Endothelial cell of umbilical vein (primary cell): ENCODE data around the gene SPIRE2. TPM values are rescaled to one million over a fixed set of nuclear protein-coding genes. Genes with fewer than 3 reads are reported as not detected.

Experiments
- BruUV-seq: library from RNA; stranded (reverse); fragments of 400-500 nt; replicated peaks from 2 replicates; lab custom pipeline; 2021; lab: Mats Ljungman, UMichigan
- CTCF ChIA-PET: fragments of 300-600, 350-600 bp; sonication (Branson Sonifier 250); formaldehyde crosslinking; loops from one replicate; lab custom pipeline; 2021; ENCODE audit warnings: antibody characterized with exemption, inconsistent platforms; lab: Charles Lee
- POLR2A ChIA-PET: fragments of 300-600, 350-600 bp; sonication (Branson Sonifier 250); formaldehyde crosslinking; loops from one replicate; lab custom pipeline; 2021; ENCODE audit warnings: antibody characterized with exemption, inconsistent platforms; lab: Charles Lee
- DNase-seq: peaks from one replicate; pipeline ENCODE4 v3.0.0-alpha.2; 2011; ENCODE audit warnings: low read depth, low spot score
- FAIRE-seq: peaks from 2 replicates; lab custom pipeline; 2011; peaks lifted over from hg19 to GRCh38; lab: Jason Lieb, UNC
- H2AFZ ChIP-seq: 2 replicates; pipeline ENCODE4 v1.6.0; 2012; ENCODE audit warnings: low read depth, low read length, control low read depth, inconsistent platforms
- H3K27ac ChIP-seq: 2 replicates; pipeline ENCODE4 v1.5.1; 2011; ENCODE audit warnings: low read depth, mild to moderate bottlenecking, control low read depth, low read length, moderate library complexity; ENCODE audit not compliant: insufficient read depth
- H3K27me3 ChIP-seq, 2 experiments: 2 replicates each; pipeline versions ENCODE4 v1.6.0 to v1.6.1; 2011; ENCODE audit warnings: low read length in 2 of 2, mixed read lengths in 1 of 2; ENCODE audit not compliant: control insufficient read depth in 2 of 2, insufficient read depth in 2 of 2
- H3K36me3 ChIP-seq, 2 experiments: 2 replicates in 1 of 2; 3 replicates in 1 of 2; pipeline ENCODE4 v1.5.1; 2011; ENCODE audit warnings: low read length in 2 of 2, mild to moderate bottlenecking in 1 of 2, moderate library complexity in 1 of 2; ENCODE audit not compliant: control insufficient read depth in 2 of 2, insufficient read depth in 2 of 2; ENCODE audit errors: extremely low read depth in 1 of 2
- H3K4me1 ChIP-seq: 3 replicates; pipeline ENCODE4 v1.5.1; 2011; ENCODE audit warnings: mild to moderate bottlenecking, low read length; ENCODE audit not compliant: control insufficient read depth, insufficient read depth; ENCODE audit errors: extremely low read depth
- H3K4me2 ChIP-seq: 2 replicates; pipeline ENCODE4 v1.6.1; 2011; ENCODE audit warnings: low read length, control low read depth, mixed read lengths; ENCODE audit not compliant: insufficient read depth
- H3K4me3 ChIP-seq, 3 experiments: fragments of 200-600 bp in 1 of 3; sonication (generic), shearing (Covaris generic) in 1 of 3; replicated peaks in 1 of 3; 2 replicates each; pipeline ENCODE4 v1.5.1; 2011 to 2016; ENCODE audit warnings: control low read depth in 3 of 3, low read length in 3 of 3, mild to moderate bottlenecking in 2 of 3, inconsistent platforms in 1 of 3, low read depth in 1 of 3, moderate library complexity in 1 of 3; ENCODE audit not compliant: insufficient read depth in 1 of 3
- H3K79me2 ChIP-seq: 2 replicates; pipeline ENCODE4 v1.6.0; 2012; ENCODE audit warnings: low read length, inconsistent platforms; ENCODE audit not compliant: control insufficient read depth, insufficient read depth
- H3K9ac ChIP-seq: replicated peaks from 2 replicates; pipeline ENCODE3; 2011; ENCODE audit warnings: low read length, control low read depth; ENCODE audit not compliant: insufficient read depth; ENCODE audit errors: extremely low read depth
- H3K9me1 ChIP-seq: replicated peaks from 3 replicates; pipeline ENCODE4 v1.6.0; 2011; ENCODE audit warnings: mild to moderate bottlenecking, low read length; ENCODE audit not compliant: control insufficient read depth, insufficient read depth; ENCODE audit errors: extremely low read depth
- H3K9me3 ChIP-seq: replicated peaks from 2 replicates; pipeline ENCODE4 v1.5.1; 2012; ENCODE audit warnings: low read length, inconsistent platforms; ENCODE audit not compliant: control insufficient read depth, insufficient read depth
- H4K20me1 ChIP-seq: replicated peaks from 2 replicates; pipeline ENCODE3; 2011; ENCODE audit warnings: mild to moderate bottlenecking, low read length; ENCODE audit not compliant: control insufficient read depth, insufficient read depth; ENCODE audit errors: extremely low read depth
- EZH2 ChIP-seq: IDR thresholded peaks from 2 replicates; pipeline ENCODE4 v1.6.1; 2012; ENCODE audit warnings: borderline replicate concordance, low read depth, mild to moderate bottlenecking, moderate library complexity, low read length, inconsistent platforms; ENCODE audit not compliant: severe bottlenecking
- FOS ChIP-seq: IDR thresholded peaks from 2 replicates; pipeline ENCODE4 v1.6.1; 2011; ENCODE audit warnings: mild to moderate bottlenecking, low read length, moderate library complexity, borderline replicate concordance; ENCODE audit not compliant: insufficient read depth
- GATA2 ChIP-seq: IDR thresholded peaks from 2 replicates; pipeline ENCODE4 v1.7.0; 2011; ENCODE audit warnings: low read depth, mild to moderate bottlenecking, moderate library complexity, mixed read lengths, low read length; ENCODE audit not compliant: insufficient read length, insufficient read depth
- JUN ChIP-seq: IDR thresholded peaks from 2 replicates; pipeline ENCODE4 v1.6.1; 2011; ENCODE audit warnings: borderline replicate concordance, low read depth; ENCODE audit not compliant: insufficient read length, insufficient read depth
- MYC ChIP-seq: IDR thresholded peaks from one replicate; pipeline ENCODE4 v1.6.1; 2011; ENCODE audit warnings: mild to moderate bottlenecking, low read depth, low read length
- POLR2A ChIP-seq: IDR thresholded peaks from 2 replicates; pipeline ENCODE4 v1.6.1; 2012; ENCODE audit warnings: low read depth, mild to moderate bottlenecking, control low read depth, low read length
- POLR2AphosphoS5 ChIP-seq: IDR thresholded peaks from 2 replicates; pipeline ENCODE4 v1.6.1; 2012; ENCODE audit warnings: low read depth, mild to moderate bottlenecking, control low read depth, low read length, moderate library complexity; ENCODE audit not compliant: insufficient read depth
- dilution Hi-C: fragments of 300-500 bp; cut with MboI; formaldehyde crosslinking; loops from one replicate; pipeline ENCODE4 v1.15.0; 2019; ENCODE audit warnings: low sequenced_read_pairs; ENCODE audit not compliant: extremely low pct_ligation_motif_present
- intact Hi-C: fragments of 100-400 bp; cut with micrococcal nuclease; formaldehyde crosslinking; loops from one replicate; pipeline ENCODE4 v1.10.0; 2022
- polyA plus RNA-seq, 4 experiments: library from polyadenylated mRNA; depleted of rRNA in 3 of 4; stranded (reverse) in 3 of 4; unstranded in 1 of 4; fragments of >200 nt; gene quantifications; 2 replicates each; pipeline versions ENCODE4 v1.2.1 to v1.2.3, GENCODE V29; 2011 to 2012; ENCODE audit warnings: missing spikeins in 1 of 4
- total RNA-seq: library from RNA; stranded (reverse); gene quantifications from 2 replicates; pipeline ENCODE4 v1.2.3, GENCODE V29; 2021
- TF ChIP-seq, protein P1 (sequence below), 2 donors: IDR thresholded peaks; 1 replicate in 1 of 2; 2 replicates in 1 of 2; pipeline ENCODE4 v1.5.1; 2011; ENCODE audit warnings: low read length in 2 of 2, mild to moderate bottlenecking in 2 of 2, moderate library complexity in 2 of 2, control low read depth in 1 of 2, inconsistent platforms in 1 of 2, low read depth in 1 of 2; ENCODE audit not compliant: insufficient read depth in 1 of 2; ENCODE audit errors: extremely low read depth in 1 of 2
- TF ChIP-seq, protein P2 (sequence below): IDR thresholded peaks from 2 replicates; pipeline ENCODE4 v1.6.1; 2011; ENCODE audit not compliant: insufficient read depth, insufficient read length

Gene SPIRE2
- total and polyA plus RNA-seq, 2 donors (not counting 3 experiments of a cell fraction or from before 2014, with no cell fraction given): 1.2 to 3.1 TPM

DNA sequence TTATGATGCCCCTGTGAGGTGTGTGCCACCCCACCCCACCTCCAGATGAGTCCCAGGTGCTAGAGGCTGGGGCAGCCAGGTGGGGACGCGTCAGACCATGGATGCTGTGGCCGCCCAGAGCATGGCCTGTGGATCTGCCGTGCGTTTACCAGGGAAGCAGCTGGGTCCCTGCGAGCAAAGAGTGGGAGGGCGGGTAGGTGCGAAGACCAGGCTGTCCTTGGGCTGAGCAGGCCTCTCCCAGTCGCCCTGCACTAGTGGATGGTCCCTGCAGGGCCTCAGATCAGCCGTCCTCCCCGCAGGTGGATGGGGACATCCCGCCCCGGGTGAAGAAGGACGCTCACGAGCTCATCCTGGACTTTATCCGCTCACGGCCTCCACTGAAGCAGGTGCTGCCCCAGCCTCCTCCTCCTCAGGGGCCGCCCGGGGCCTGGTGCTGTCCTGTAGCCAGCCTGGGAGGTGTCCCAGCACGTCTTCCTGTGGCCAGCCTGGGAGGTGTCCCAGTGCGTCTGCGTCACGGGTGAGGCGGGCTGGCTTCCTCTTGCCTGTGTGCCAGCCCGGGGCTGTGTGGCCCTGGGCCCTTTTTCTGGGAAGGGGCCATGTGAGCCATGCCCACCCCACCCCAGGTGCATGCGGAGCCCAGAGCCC, 27.1 kb downstream of the SPIRE2 start:
- H3K79me2 ChIP-seq: no peaks in the 10 kb centered on the region
- no peak overlapping the region for H3K4me3 ChIP-seq
- no peaks in the 10 kb centered on the region for H4K20me1 ChIP-seq
- no peak overlapping the region for H3K27ac ChIP-seq
- CTCF ChIA-PET: no interaction called here
- no peaks in the 10 kb centered on the region for H3K36me3 ChIP-seq
- intact Hi-C loops: no loop called here
- no peaks in the 10 kb centered on the region for H3K4me1 ChIP-seq
- POLR2A ChIA-PET: no interaction called here
- H3K9ac ChIP-seq: no peak overlapping the region
- no peaks in the 10 kb centered on the region for H3K27me3 ChIP-seq
- dilution Hi-C loops: no loop called here
- no peak overlapping the region for H2AFZ ChIP-seq
- no peaks in the 10 kb centered on the region for H3K9me3 ChIP-seq
- BruUV-seq: no TSS peak
- DNase-seq (no peak), FAIRE-seq (no peak)
- no peak overlapping the region for H3K4me2 ChIP-seq
- H3K9me1 ChIP-seq: no peaks in the 10 kb centered on the region
- TF ChIP-seq POLR2AphosphoS5: no peak
- no peak for TF ChIP-seq EZH2
- no peak for TF ChIP-seq POLR2A
- no peak for TF ChIP-seq FOS
- TF ChIP-seq, protein P1, sequence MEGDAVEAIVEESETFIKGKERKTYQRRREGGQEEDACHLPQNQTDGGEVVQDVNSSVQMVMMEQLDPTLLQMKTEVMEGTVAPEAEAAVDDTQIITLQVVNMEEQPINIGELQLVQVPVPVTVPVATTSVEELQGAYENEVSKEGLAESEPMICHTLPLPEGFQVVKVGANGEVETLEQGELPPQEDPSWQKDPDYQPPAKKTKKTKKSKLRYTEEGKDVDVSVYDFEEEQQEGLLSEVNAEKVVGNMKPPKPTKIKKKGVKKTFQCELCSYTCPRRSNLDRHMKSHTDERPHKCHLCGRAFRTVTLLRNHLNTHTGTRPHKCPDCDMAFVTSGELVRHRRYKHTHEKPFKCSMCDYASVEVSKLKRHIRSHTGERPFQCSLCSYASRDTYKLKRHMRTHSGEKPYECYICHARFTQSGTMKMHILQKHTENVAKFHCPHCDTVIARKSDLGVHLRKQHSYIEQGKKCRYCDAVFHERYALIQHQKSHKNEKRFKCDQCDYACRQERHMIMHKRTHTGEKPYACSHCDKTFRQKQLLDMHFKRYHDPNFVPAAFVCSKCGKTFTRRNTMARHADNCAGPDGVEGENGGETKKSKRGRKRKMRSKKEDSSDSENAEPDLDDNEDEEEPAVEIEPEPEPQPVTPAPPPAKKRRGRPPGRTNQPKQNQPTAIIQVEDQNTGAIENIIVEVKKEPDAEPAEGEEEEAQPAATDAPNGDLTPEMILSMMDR (IDR thresholded peaks at IDR 0.05; ENCODE audit: extremely low read depth in 1 of 2, insufficient read depth in 1 of 2, low read depth in 1 of 2, low read length in 2 of 2): no peak
- TF ChIP-seq, protein P2, sequence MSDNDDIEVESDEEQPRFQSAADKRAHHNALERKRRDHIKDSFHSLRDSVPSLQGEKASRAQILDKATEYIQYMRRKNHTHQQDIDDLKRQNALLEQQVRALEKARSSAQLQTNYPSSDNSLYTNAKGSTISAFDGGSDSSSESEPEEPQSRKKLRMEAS: no peak
- no peak for TF ChIP-seq GATA2
- no peak for TF ChIP-seq JUN
- TF ChIP-seq MYC: no peak
